Testis (tissue), 2 donors: Measurements from ENCODE around the gene SMOC1.
A peak's percentile ranks its signal among the peaks of the same experiment; 100 is the strongest.

Experiments used
- POLR2A ChIP-seq: fragments of 450-650 bp; IDR thresholded peaks from one replicate; pipeline ENCODE4 v1.6.1; 2017; ENCODE audit warnings: antibody characterized with exemption, mild to moderate bottlenecking, moderate library complexity
- TF ChIP-seq, protein P1 (sequence below), 3 experiments: fragments of 450-650 bp in 2 of 3; fragments of 200-600 bp in 1 of 3; sonication (generic) in 1 of 3; IDR thresholded peaks; one replicate each; pipeline ENCODE4 v1.5.1; 2016 to 2019; ENCODE audit warnings: antibody characterized with exemption in 3 of 3, mild to moderate bottlenecking in 2 of 3, moderate library complexity in 1 of 3

DNA sequence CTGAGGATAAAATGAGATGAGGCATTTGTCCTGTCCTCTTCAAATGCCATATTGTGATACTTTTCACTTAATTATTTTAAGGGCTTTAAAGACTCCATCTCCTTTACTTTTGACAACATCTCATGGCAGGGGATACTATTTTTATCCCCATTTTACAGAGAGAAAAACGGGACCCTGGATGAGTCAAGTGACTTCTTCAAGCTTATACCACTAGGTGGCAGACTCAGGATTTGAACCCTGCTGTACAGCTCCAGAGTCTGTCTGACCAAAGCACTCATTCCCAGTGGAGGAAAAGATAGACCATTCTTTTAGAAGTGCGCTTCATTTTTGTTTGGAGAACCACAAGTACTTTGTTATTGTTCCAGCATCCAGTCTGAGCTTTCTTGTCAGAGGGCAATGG lies 1.7 kb upstream of the SMOC1 start:
- TF ChIP-seq, protein P1, sequence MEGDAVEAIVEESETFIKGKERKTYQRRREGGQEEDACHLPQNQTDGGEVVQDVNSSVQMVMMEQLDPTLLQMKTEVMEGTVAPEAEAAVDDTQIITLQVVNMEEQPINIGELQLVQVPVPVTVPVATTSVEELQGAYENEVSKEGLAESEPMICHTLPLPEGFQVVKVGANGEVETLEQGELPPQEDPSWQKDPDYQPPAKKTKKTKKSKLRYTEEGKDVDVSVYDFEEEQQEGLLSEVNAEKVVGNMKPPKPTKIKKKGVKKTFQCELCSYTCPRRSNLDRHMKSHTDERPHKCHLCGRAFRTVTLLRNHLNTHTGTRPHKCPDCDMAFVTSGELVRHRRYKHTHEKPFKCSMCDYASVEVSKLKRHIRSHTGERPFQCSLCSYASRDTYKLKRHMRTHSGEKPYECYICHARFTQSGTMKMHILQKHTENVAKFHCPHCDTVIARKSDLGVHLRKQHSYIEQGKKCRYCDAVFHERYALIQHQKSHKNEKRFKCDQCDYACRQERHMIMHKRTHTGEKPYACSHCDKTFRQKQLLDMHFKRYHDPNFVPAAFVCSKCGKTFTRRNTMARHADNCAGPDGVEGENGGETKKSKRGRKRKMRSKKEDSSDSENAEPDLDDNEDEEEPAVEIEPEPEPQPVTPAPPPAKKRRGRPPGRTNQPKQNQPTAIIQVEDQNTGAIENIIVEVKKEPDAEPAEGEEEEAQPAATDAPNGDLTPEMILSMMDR (IDR thresholded peaks at IDR 0.05): peak; percentile 56 to 77 (median 61)
- no peak for TF ChIP-seq POLR2A
